Measurements from ENCODE around the gene EMP1. TPM values are rescaled to one million over a fixed set of nuclear protein-coding genes. Genes with fewer than 3 reads are reported as not detected.

Gene EMP1
- total and polyA plus RNA-seq, 2 experiments from 2014 or later: 0.07 to 0.39 TPM

GRCh38 chr12:13165617-13166041, 30.9 kb upstream of the EMP1 start:
- H3K4me2 ChIP-seq: no peak overlapping the region
- no peak for ATAC-seq

GRCh38 chr12:13167226-13167625, 29.3 kb upstream of the EMP1 start:
- H3K36me3 ChIP-seq (ENCODE audit: insufficient read depth): no peaks in the 10 kb centered on the region
- no peak overlapping the region for H3K27ac ChIP-seq (ENCODE audit: low read depth)
- DNase-seq (ENCODE audit: low spot score): no peak
- H2AFZ ChIP-seq: no peak overlapping the region
- no peaks in the 10 kb centered on the region; the same call in 1 of the 2 replicates for H3K4me1 ChIP-seq (ENCODE audit: insufficient read depth)
- ATAC-seq: no peak
- no peaks in the 10 kb centered on the region for H3F3A ChIP-seq (replicated peaks; ENCODE audit: low read depth)
- no peaks in the 10 kb centered on the region for H4K20me1 ChIP-seq (replicated peaks; ENCODE audit: insufficient read depth)
- no peaks in the 10 kb centered on the region for H3K27me3 ChIP-seq (ENCODE audit: insufficient read depth)
- Mint-ChIP-seq H3K27ac (no peak overlapping the region), H3K27me3 (ENCODE audit: insufficient read depth, low read depth, poor library complexity) (peaks cover 3% of the 10 kb centered on the region), H3K4me1 (peaks cover 15% of the 10 kb centered on the region), H3K4me3 (no peak overlapping the region), H3K36me3 (ENCODE audit: low read depth) (no peaks in the 10 kb centered on the region), H3K9me3 (no peaks in the 10 kb centered on the region)
- no peaks in the 10 kb centered on the region for H3K79me2 ChIP-seq (replicated peaks; ENCODE audit: insufficient read depth)
- H3K4me2 ChIP-seq: no peak overlapping the region
- no peaks in the 10 kb centered on the region for H3K9me2 ChIP-seq (ENCODE audit: insufficient read depth)
- no peak overlapping the region for H3K4me3 ChIP-seq
- TF ChIP-seq POLR2AphosphoS5 (IDR thresholded peaks at IDR 0.05; ENCODE audit: low read depth): no peak
- TF ChIP-seq CTCF (conservative IDR thresholded peaks at IDR 0.05; ENCODE audit: low read depth in 2 of 2): no peak
- no peak for TF ChIP-seq STAT1 (IDR thresholded peaks at IDR 0.05; ENCODE audit: unreplicated experiment)
- TF ChIP-seq EZH2 (IDR thresholded peaks at IDR 0.05; ENCODE audit: low read depth, unreplicated experiment): no peak
- no peak for TF ChIP-seq ZNF462 (CRISPR knock-in tag; IDR thresholded peaks at IDR 0.05)

More at GRCh38 chr12:13165617-13166041, 30.9 kb upstream of the EMP1 start:
- TF ChIP-seq STAT1 (IDR thresholded peaks at IDR 0.05; ENCODE audit: unreplicated experiment): no peak
- TF ChIP-seq CTCF (conservative IDR thresholded peaks at IDR 0.05; ENCODE audit: low read depth in 2 of 2): no peak
- peaks cover 1% of the 10 kb centered on the region for H3K4me1 Mint-ChIP-seq
- Histone ChIP-seq H3K79me2 (replicated peaks; ENCODE audit: insufficient read depth) (no peaks in the 10 kb centered on the region), H3K4me3 (no peak overlapping the region), H3K9me2 (ENCODE audit: insufficient read depth) (no peaks in the 10 kb centered on the region), H3K27ac (ENCODE audit: low read depth) (no peak overlapping the region), H2AFZ (no peak overlapping the region), H3K36me3 (ENCODE audit: insufficient read depth) (no peaks in the 10 kb centered on the region), H3K4me1 (ENCODE audit: insufficient read depth) (no peaks in the 10 kb centered on the region; the same call in 1 of the 2 replicates), H3F3A (replicated peaks; ENCODE audit: low read depth) (no peaks in the 10 kb centered on the region), H4K20me1 (replicated peaks; ENCODE audit: insufficient read depth) (no peaks in the 10 kb centered on the region), H3K27me3 (ENCODE audit: insufficient read depth) (no peaks in the 10 kb centered on the region)
- H3K9me3 Mint-ChIP-seq: no peaks in the 10 kb centered on the region
- H3K27me3 Mint-ChIP-seq (ENCODE audit: insufficient read depth, low read depth, poor library complexity): peaks cover 3% of the 10 kb centered on the region
- H3K36me3 Mint-ChIP-seq (ENCODE audit: low read depth): no peaks in the 10 kb centered on the region
- no peak overlapping the region for H3K27ac Mint-ChIP-seq
- no peak overlapping the region for H3K4me3 Mint-ChIP-seq
- no peak for DNase-seq (ENCODE audit: low spot score)

Data from GM23338 (cell line).